ENCODE measurements around the gene CYP8B1.

GRCh38 chr3:42876401-42876800 lies 722 bp upstream of the CYP8B1 start:
- TF ChIP-seq CTCF (optimal IDR thresholded peaks at IDR 0.05 in 1 of 3, IDR thresholded peaks at IDR 0.05 in 1 of 3, conservative IDR thresholded peaks at IDR 0.05 in 1 of 3; ENCODE audit: extremely low read depth in 1 of 3, insufficient read depth in 2 of 3, low read length in 3 of 3) (no peak), EZH2 (IDR thresholded peaks at IDR 0.05; ENCODE audit: low read length) (no peak)

Data from keratinocyte (primary cell).